Heart right ventricle (tissue), 16 donors: ENCODE measurements around the gene CLEC4G. TPM values are rescaled to one million over a fixed set of nuclear protein-coding genes. Genes with fewer than 3 reads are reported as not detected.

Source experiments
- ATAC-seq, 8 donors: fragments of 200-7000 bp; cut with Tn5 transposase; one replicate each; pipeline ENCODE4 v1.9.1; 2020; ENCODE audit warnings: mild to moderate bottlenecking in 8 of 8, moderate library complexity in 8 of 8, moderate number of reproducible peaks in 1 of 8
- DNase-seq, 2 donors: peaks; one replicate each; pipeline ENCODE4 v3.0.0-alpha.2; 2020
- H3K27ac ChIP-seq, 10 donors: fragments of 200-600 bp; sonication (generic) in 2 of 10; one replicate each; pipeline versions ENCODE4 v1.5.0 to v1.8.0; 2020 to 2022; ENCODE audit warnings: mild to moderate bottlenecking in 3 of 10
- H3K27me3 ChIP-seq, 7 donors: fragments of 200-600 bp; one replicate each; pipeline ENCODE4 v1.8.0; 2021 to 2022; ENCODE audit warnings: mild to moderate bottlenecking in 2 of 7
- H3K36me3 ChIP-seq, 9 donors: fragments of 200-600 bp; sonication (generic) in 1 of 9; one replicate each; pipeline versions ENCODE4 v1.5.0 to v1.8.0; 2020 to 2022; ENCODE audit warnings: mild to moderate bottlenecking in 2 of 9
- H3K4me1 ChIP-seq, 9 donors: fragments of 200-600 bp; sonication (generic) in 1 of 9; one replicate each; pipeline versions ENCODE4 v1.5.0 to v1.8.0; 2020 to 2022; ENCODE audit warnings: mild to moderate bottlenecking in 4 of 9
- H3K4me3 ChIP-seq, 10 donors: fragments of 200-600 bp; sonication (generic) in 2 of 10; one replicate each; pipeline versions ENCODE4 v1.5.0 to v1.8.0; 2020 to 2022; ENCODE audit warnings: mild to moderate bottlenecking in 7 of 10, moderate library complexity in 2 of 10
- H3K9me3 ChIP-seq, 11 donors: fragments of 200-600 bp in 10 of 11; sonication (generic) in 2 of 11; one replicate each; pipeline versions ENCODE4 v1.5.0 to v1.8.0; 2013 to 2022; ENCODE audit warnings: mild to moderate bottlenecking in 2 of 11, control low read depth in 1 of 11, moderate library complexity in 1 of 11
- CTCF ChIP-seq, 9 donors: fragments of 200-600 bp; sonication (generic) in 2 of 9; IDR thresholded peaks; one replicate each; pipeline versions ENCODE4 v1.5.0 to v1.8.0; 2021 to 2022; ENCODE audit warnings: antibody characterized with exemption in 9 of 9, mild to moderate bottlenecking in 5 of 9, moderate library complexity in 1 of 9
- WGBS, 2 donors: extraction: QIAGEN DNeasy Blood & Tissue Kit; methylation state at CpG; one replicate each; pipeline ENCODE4 v1.1.7; 2013; ENCODE audit warnings: inconsistent platforms in 1 of 2; 5-methylcytosine and 5-hydroxymethylcytosine counted together
- intact Hi-C, 10 donors: fragments of 100-400 bp; cut with DNase I; formaldehyde crosslinking; loops; one replicate each; pipeline versions ENCODE4 v1.11.1 to v1.14.2; 2022
- polyA plus RNA-seq, 2 donors: library from polyadenylated mRNA; stranded (reverse); fragments of 200-250 nt; gene quantifications; one replicate each; pipeline ENCODE4 v1.2.3, GENCODE V29; 2013
- total RNA-seq, 10 donors: library from RNA; stranded (reverse); fragmentation: NEBNext Ultra II Directional in 3 of 10; extraction: Animal tissue kit (Norgen Biotek cat#: 25700) in 3 of 10; gene quantifications; one replicate each; pipeline versions ENCODE4 v1.2.1 to v1.2.4, GENCODE V29; 2021 to 2023
- donor health status: Arrhythmogenic right ventricular cardiomyopathy.
- donor health status: ischemic (EF 13 %, LVEDD 7.1; RV severe dilation, severe dysfunction).
- donor health status: healthy with polysubstance abuse.
- donor health status: DM: no; HTN: yes; CAD: no.
- donor health status: DM: no; HTN: no; CAD: no.
- donor health status: ischemic (EF 25% LVEDD 6.9; RV normal size, moderate dysfunction).
- donor health status: ischemic (EF 25% LVEDD 5.7; RV mildly dilated, moderate dysfunction).
- donor health status: healthy.
- donor health status: DM: yes; HTN: yes; CAD: no.
- donor health status: Ischemic cardiomyopathy.
- donor health status: ischemic (EF 35%, LVEDD 5.7; RV mildly dilated, moderate dysfunction).
- donor health status: nonischemic (EF 11% LVEDD 7.7; RV severe dilation, severe dysfunction).
- donor health status: DM: yes; HTN: yes; CAD: no.
- donor health status: PGD.
- donor health status: ischemic (EF 29% LVEDD 5.4; RV normal size, mild dysfunction).
- donor health status: nonischemic (EF 23%, LVEDD 6.1; RV moderate dilation, normal function).

The CLEC4G gene
- total and polyA plus RNA-seq, 12 donors: 0.20 to 4.2 (median 0.73) TPM; not detected in 3

- no peak for ATAC-seq
- Histone ChIP-seq H3K4me1 (peaks cover 0 to 47% (median 13%) of the 10 kb centered on the region in 9 donors), H3K4me3 (peak overlapping the region in 1 of 10 donors; percentile 100), H3K27me3 (peaks cover 0 to 36% (median 15%) of the 10 kb centered on the region in 7 donors), H3K9me3 (peaks cover 0 to 2% (median 0%) of the 10 kb centered on the region in 11 donors), H3K36me3 (peaks cover 0 to 22% (median 6%) of the 10 kb centered on the region in 9 donors), H3K27ac (peak overlapping the region in 1 of 10 donors; percentile 99)
- no peak for DNase-seq
- intact Hi-C loops: loop anchor here in 4 of 10 donors (5.0 to 10.0 kb wide), 4 partner anchors 112 to 574 kb away; no protein-coding TSS in a partner anchor
- TF ChIP-seq CTCF (IDR thresholded peaks at IDR 0.05): peak in 1 of 9 donors; percentile 25
- WGBS, 2 donors: 55 to 56% methylated on average over 30 of the region's 30 CpGs
Measured at GRCh38 chr19:7678971-7679751, 52.7 kb downstream of the CLEC4G start.

Other genes starting within 250 kb of the CLEC4G start
- gene PEX11G, start 243.1 kb downstream of the CLEC4G start, total RNA-seq: 1 to 10 TPM in 9 of 10 donors, under 1 TPM in 1; 0.95 to 2.4 (median 1.9) TPM
- 1 to 10 TPM; 1.2 to 3.9 TPM for gene PEX11G, start 243.1 kb downstream of the CLEC4G start, polyA plus RNA-seq
- 100 to 1,000 TPM in 1 of 10 donors, 10 to 100 TPM in 9; 67.7 to 104 (median 76.5) TPM for gene ZNF358, start 216.0 kb downstream of the CLEC4G start, total RNA-seq
- 100 to 1,000 TPM in 1 of 2 donors, 10 to 100 TPM in 1; 61.4 to 167 TPM for gene ZNF358, start 216.0 kb downstream of the CLEC4G start, polyA plus RNA-seq
- 10 to 100 TPM; 10.4 to 29.1 (median 13.4) TPM for gene MCOLN1, start 209.5 kb downstream of the CLEC4G start, total RNA-seq
- 10 to 100 TPM; 20.8 to 34.9 TPM for gene MCOLN1, start 209.5 kb downstream of the CLEC4G start, polyA plus RNA-seq
- gene PNPLA6, start 196.4 kb downstream of the CLEC4G start, total RNA-seq: 10 to 100 TPM; 33.9 to 73.8 (median 41.6) TPM
- gene PNPLA6, start 196.4 kb downstream of the CLEC4G start, polyA plus RNA-seq: 10 to 100 TPM; 34.1 to 57.0 TPM
- 1 to 10 TPM in 1 of 10 donors, under 1 TPM in 9; 0.13 to 2.0 (median 0.30) TPM for gene CAMSAP3, start 136.2 kb downstream of the CLEC4G start, total RNA-seq
- gene CAMSAP3, start 136.2 kb downstream of the CLEC4G start, polyA plus RNA-seq: under 1 TPM; 0.03 to 0.37 TPM
- gene XAB2, start 102.6 kb downstream of the CLEC4G start, total RNA-seq: 10 to 100 TPM; 18.6 to 25.1 (median 22.4) TPM
- 10 to 100 TPM; 28.0 to 31.9 TPM for gene XAB2, start 102.6 kb downstream of the CLEC4G start, polyA plus RNA-seq
- 100 to 1,000 TPM; 119 to 230 (median 150) TPM for gene PET100, start 102.3 kb downstream of the CLEC4G start, total RNA-seq
- 1,000 to 10,000 TPM in 1 of 2 donors, 10 to 100 TPM in 1; 99.1 to 1,041 TPM for gene PET100, start 102.3 kb downstream of the CLEC4G start, polyA plus RNA-seq
- gene PCP2, start 98.4 kb downstream of the CLEC4G start, total RNA-seq: 1 to 10 TPM in 5 of 10 donors, under 1 TPM in 3, not detected in 2; 0.35 to 3.8 (median 2.3) TPM
- 1 to 10 TPM in 1 of 2 donors, under 1 TPM in 1; 0.67 to 1.0 TPM for gene PCP2, start 98.4 kb downstream of the CLEC4G start, polyA plus RNA-seq
- gene STXBP2, start 95.0 kb downstream of the CLEC4G start, total RNA-seq: 10 to 100 TPM in 2 of 10 donors, 1 to 10 TPM in 8; 1.6 to 19.6 (median 2.5) TPM
- 1 to 10 TPM; 6.0 to 6.7 TPM for gene STXBP2, start 95.0 kb downstream of the CLEC4G start, polyA plus RNA-seq
- gene RETN, start 63.1 kb downstream of the CLEC4G start, total RNA-seq: under 1 TPM in 2 of 10 donors, not detected in 8; 0.51 to 0.76 TPM
- 10 to 100 TPM in 1 of 2 donors, 1 to 10 TPM in 1; 8.5 to 12.6 TPM for gene RETN, start 63.1 kb downstream of the CLEC4G start, polyA plus RNA-seq
- 1 to 10 TPM in 1 of 10 donors, under 1 TPM in 5, not detected in 4; 0.17 to 1.2 (median 0.25) TPM for gene MCEMP1, start 55.0 kb downstream of the CLEC4G start, total RNA-seq
- under 1 TPM in 1 of 2 donors, not detected in 1; 0.71 TPM for gene MCEMP1, start 55.0 kb downstream of the CLEC4G start, polyA plus RNA-seq
- 100 to 1,000 TPM in 3 of 10 donors, 10 to 100 TPM in 7; 75.3 to 132 (median 86.0) TPM for gene TRAPPC5, start 51.3 kb downstream of the CLEC4G start, total RNA-seq
- gene TRAPPC5, start 51.3 kb downstream of the CLEC4G start, polyA plus RNA-seq: 100 to 1,000 TPM; 149 to 388 TPM
- gene FCER2, start 30.0 kb downstream of the CLEC4G start, total RNA-seq: 1 to 10 TPM in 1 of 10 donors, under 1 TPM in 4, not detected in 5; 0.21 to 1.0 (median 0.44) TPM
- gene FCER2, start 30.0 kb downstream of the CLEC4G start, polyA plus RNA-seq: under 1 TPM; 0.13 to 0.44 TPM
- gene CD209, start 15.4 kb upstream of the CLEC4G start, total RNA-seq: 10 to 100 TPM in 2 of 10 donors, 1 to 10 TPM in 8; 1.6 to 29.6 (median 4.6) TPM
- gene CD209, start 15.4 kb upstream of the CLEC4G start, polyA plus RNA-seq: under 1 TPM; 0.54 to 0.95 TPM
- not detected for gene CLEC4M, start 31.1 kb upstream of the CLEC4G start, total RNA-seq
- gene CLEC4M, start 31.1 kb upstream of the CLEC4G start, polyA plus RNA-seq: not detected
- gene EVI5L, start 98.1 kb upstream of the CLEC4G start, total RNA-seq: 10 to 100 TPM; 16.8 to 26.3 (median 20.3) TPM
- gene EVI5L, start 98.1 kb upstream of the CLEC4G start, polyA plus RNA-seq: 10 to 100 TPM; 12.9 to 21.0 TPM
- under 1 TPM in 1 of 10 donors, not detected in 9; 0.05 TPM for gene PRR36, start 142.3 kb upstream of the CLEC4G start, total RNA-seq
- gene PRR36, start 142.3 kb upstream of the CLEC4G start, polyA plus RNA-seq: under 1 TPM; 0.01 to 0.07 TPM
- gene LRRC8E, start 156.4 kb upstream of the CLEC4G start, total RNA-seq: 1 to 10 TPM in 5 of 10 donors, under 1 TPM in 5; 0.33 to 3.3 (median 0.99) TPM
- 1 to 10 TPM in 1 of 2 donors, under 1 TPM in 1; 0.66 to 1.2 TPM for gene LRRC8E, start 156.4 kb upstream of the CLEC4G start, polyA plus RNA-seq
- gene MAP2K7, start 171.8 kb upstream of the CLEC4G start, total RNA-seq: 10 to 100 TPM; 21.3 to 32.5 (median 24.6) TPM
- gene MAP2K7, start 171.8 kb upstream of the CLEC4G start, polyA plus RNA-seq: 10 to 100 TPM; 13.1 to 53.8 TPM
- 10 to 100 TPM in 2 of 10 donors, 1 to 10 TPM in 8; 1.1 to 11.6 (median 4.7) TPM for gene TGFBR3L, start 182.7 kb upstream of the CLEC4G start, total RNA-seq
- gene TGFBR3L, start 182.7 kb upstream of the CLEC4G start, polyA plus RNA-seq: 1 to 10 TPM; 1.9 to 2.3 TPM
- gene SNAPC2, start 188.2 kb upstream of the CLEC4G start, total RNA-seq: 10 to 100 TPM in 3 of 10 donors, 1 to 10 TPM in 7; 5.7 to 12.9 (median 9.5) TPM
- gene SNAPC2, start 188.2 kb upstream of the CLEC4G start, polyA plus RNA-seq: 10 to 100 TPM in 1 of 2 donors, 1 to 10 TPM in 1; 7.3 to 26.1 TPM
- under 1 TPM in 6 of 10 donors, not detected in 4; 0.18 to 0.44 (median 0.24) TPM for gene CTXN1, start 194.0 kb upstream of the CLEC4G start, total RNA-seq
- under 1 TPM in 1 of 2 donors, not detected in 1; 0.74 TPM for gene CTXN1, start 194.0 kb upstream of the CLEC4G start, polyA plus RNA-seq
- gene TIMM44, start 211.6 kb upstream of the CLEC4G start, total RNA-seq: 10 to 100 TPM; 54.9 to 97.5 (median 71.4) TPM
- 100 to 1,000 TPM; 110 to 188 TPM for gene TIMM44, start 211.6 kb upstream of the CLEC4G start, polyA plus RNA-seq